Measurements from ENCODE around the gene ITPR3.
"Not testable (repeated sequence)": the region's sequence is repeated elsewhere in the genome, so short reads cannot be mapped to it uniquely, and the experiment has no call there.

The ITPR3 gene

DNA sequence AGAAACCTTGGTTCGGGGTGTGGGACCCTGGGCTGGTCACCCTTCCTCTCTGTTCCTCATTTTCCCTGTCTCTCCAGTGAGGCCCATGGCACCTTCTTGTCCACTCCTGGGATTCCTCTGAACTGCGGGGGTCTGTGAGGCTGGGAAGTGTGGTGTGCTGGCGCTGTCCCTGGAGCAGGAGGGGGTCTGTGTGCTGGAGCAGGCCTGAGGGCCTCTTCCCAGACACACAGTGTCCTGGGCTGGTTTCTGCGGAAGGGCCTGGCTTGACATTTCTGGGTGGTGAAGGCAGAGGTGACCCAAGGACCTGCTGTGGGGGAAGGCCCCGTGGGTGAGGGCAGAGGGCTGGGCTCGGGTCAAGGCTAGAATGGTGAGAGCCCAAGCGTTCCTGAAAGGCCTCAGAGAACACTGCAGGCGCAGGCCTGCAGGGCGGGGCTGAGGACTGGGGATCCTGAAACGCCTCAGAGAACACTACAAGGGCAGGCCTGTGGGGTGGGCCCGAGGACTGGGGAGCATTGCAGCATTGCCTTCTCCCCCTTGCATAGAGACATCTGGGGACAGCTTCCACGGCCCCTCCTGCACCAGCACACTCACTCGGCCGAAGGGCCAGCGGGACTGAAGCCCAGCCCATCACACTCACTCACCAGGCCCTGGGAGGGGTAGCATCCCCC, 30.5 kb upstream of the ITPR3 start:
- no peak for DNase-seq (ENCODE audit: low read depth in 2 of 3, low spot score in 2 of 3)

DNA sequence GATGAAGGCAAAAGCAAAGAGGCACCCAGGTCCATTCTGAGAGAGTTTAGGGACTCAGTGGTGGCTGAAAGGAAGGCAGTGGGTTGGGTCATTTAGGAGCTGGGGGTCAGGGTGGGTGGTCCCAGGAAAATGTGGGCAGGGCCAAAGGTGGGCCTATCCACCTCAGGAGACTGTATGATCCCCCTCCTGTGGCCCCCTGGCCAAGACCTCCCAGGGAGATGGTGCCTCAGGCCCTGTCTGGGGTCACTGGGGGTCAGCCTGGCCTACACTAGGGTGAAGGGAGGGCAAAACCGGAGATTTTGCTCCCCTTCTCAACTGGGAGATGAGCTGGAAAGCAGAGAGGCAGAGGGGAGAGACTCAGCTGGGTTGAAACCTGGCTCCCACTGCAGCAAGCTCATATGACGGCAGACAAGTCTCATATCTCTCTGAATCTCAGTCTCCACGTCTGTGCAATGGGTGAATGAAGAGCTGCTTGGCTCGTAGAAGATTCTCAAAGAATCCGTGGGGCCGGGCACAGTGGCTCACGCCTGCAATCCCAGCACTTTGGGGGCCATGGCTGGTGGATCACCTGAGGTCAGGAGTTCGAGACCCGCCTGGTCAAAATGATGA, 29.6 kb upstream of the ITPR3 start:
- no peak for DNase-seq (ENCODE audit: low read depth in 2 of 3, low spot score in 2 of 3)

DNA sequence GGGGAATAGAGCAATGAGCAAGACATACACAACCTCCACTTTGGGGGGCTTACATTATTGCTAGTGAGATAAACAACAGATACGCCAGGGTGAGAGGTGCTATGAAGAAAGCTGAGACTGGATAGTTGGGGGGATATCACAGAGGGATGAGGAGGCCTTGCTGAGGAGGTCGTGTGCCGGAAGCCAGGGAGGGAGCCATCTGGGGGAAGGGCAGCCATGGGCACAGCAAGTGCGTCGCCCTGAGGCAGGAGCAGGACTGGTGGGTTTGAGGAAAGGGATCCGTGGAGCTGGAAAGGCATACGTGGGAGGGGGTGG, 28.9 kb upstream of the ITPR3 start:
- DNase-seq (ENCODE audit: low read depth in 2 of 3, low spot score in 2 of 3), result no peak

DNA sequence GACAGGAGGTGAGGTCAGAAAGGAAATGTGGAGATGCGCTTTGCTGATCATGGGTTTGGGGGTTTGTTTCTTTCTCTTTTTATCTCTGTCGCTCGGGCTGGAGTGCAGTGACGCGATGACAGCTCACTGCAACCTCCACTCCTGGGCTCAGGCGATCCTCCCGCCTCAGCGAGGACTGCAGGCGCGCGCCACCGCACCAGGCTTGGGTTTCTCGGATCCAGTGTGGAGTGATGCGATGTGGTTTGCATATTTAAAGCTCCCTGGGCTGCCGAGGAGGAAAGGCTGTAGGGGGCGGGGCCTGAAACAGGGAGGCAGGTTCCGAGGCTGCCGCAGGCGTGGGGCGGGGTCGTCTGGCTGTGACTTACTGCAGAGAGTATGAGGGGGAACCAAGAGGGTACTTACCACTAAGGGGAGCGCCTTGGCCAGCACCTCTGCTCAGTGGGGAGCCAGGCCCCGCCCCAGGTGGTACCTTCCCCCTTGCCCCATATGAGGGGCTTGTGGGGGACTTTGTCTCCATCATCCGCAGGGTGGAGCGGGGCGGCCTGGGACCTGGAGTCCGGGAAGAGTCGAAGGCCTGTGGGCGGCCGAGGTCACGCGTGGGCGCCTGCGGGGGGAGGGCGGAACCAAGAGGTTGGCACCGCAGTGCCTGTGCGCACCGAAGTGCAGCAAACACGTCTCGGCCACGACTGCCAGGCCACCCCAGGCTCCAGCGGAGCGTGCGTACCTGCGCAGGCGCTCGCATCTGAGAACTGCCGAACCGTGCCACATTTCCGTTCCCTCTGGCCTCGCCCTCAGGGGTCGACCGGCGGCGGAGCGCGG, 28.3 kb upstream of the ITPR3 start:
- DNase-seq (ENCODE audit: low read depth in 2 of 3, low spot score in 2 of 3), result no peak

DNA sequence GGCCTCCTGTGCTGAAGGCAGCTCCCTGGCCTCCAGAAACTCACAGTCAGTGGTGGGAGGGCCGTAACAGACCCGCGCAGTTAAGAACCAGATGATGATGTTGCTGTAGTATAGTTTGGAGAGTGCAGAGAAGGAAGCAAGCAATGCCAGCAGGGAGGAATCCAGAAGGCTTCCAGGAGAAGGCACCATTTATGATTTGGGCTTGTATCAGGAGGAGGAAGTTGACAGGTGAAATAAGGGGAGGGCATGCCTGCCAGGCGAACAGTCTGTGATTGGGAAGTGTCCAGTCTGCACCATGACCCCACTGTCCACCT, 27.8 kb upstream of the ITPR3 start:
- no peak for DNase-seq (ENCODE audit: low read depth in 2 of 3, low spot score in 2 of 3)

DNA sequence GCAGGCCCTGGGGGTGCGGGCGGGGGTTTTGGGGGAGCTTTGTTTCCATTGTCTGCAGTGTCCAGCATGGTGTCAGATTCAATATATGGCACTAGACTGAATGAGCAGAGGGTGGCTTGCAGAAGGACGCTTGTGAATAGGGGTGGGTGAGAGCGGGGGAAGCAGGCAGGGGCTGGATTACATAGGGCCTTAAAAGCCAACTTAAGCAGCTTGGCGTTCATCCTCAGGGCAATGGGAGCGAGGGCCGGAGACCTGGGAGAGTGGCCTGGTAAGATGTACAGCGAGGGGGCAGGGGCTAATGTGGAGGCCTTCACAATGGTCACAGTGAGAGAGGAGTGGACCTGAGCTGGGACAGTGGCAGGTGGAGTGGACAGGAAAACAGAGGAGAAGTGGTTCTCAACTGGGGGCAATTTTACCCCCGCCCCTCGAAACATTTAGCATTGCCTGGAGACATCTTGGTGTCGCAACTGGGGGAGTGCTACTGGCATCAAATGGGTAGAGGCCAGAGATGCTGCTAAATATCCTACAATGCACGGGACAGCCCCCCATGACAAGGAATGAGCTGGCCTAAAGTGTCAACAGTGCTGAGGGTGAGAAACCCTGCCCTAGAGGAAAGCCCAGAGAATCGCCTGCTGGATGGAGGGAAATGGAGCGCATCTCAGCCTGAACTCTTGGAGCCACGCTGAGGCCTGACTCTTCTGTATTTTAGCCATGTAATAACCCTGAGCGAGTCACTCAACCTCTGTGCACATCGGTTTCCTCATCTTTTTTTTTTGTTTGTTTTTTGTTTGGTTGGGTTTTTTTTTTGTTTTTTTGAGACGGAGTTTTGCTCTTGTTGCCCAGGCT, 25.9 kb upstream of the ITPR3 start:
- DNase-seq (ENCODE audit: low read depth in 2 of 3, low spot score in 2 of 3), result no peak

DNA sequence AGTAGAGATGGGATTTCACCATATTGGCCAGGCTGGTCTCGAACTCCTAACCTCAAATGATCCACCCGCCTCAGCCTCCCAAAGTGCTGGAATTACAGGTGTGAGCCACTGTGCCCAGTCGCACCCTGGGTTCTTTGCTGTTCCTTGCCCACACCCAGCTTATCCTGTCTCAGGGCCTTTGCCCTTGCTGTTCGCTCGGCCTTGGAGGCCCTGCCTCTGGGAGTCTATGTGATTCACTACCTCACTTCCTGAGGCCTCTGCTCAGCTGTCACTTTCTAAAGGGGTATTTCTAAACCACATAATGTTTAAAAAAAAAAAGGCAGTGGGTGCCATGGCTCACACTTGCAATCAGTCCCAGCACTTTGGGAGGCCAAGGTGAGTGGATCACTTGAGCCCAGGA, 24.2 kb upstream of the ITPR3 start:
- not testable (repeated sequence) for DNase-seq (ENCODE audit: low read depth in 2 of 3, low spot score in 2 of 3)

DNA sequence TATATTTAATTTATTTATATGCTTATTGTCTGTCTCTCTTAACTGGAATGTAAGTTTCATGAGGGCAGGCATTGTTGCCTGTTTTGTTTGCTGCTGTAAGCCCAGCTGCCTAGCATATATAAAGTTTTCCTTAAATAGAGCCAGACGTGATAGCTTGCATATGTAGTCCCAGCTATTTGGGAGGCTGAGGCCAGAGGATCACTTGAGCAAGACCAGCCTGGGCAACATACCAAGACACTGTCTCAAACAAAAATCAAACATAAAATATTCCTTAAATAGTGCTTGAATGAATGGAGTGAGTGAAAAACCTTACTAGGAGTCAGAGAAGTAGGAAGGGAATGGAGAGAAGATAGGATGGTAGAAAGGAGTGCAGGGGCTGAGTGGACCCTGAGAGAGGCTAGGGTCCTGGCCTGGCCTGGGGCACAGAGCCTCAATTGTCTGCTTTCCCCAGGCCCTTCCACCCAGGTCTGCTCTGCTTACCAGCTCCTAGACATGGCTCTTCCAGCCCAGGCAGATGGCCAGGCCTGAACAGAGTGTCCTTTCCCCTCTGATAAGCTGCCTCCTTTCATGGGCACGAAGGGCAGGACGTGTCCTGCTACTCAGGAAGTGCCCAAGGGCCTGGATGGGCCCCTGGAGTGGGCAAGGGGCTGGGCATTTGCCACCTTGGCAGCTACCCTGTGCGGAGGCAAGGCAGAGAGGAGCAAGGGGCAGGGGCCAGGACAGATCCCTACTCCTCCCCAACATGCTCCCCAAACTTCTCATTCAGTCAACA, 23.4 kb upstream of the ITPR3 start:
- no peak for DNase-seq (ENCODE audit: low read depth in 2 of 3, low spot score in 2 of 3)

DNA sequence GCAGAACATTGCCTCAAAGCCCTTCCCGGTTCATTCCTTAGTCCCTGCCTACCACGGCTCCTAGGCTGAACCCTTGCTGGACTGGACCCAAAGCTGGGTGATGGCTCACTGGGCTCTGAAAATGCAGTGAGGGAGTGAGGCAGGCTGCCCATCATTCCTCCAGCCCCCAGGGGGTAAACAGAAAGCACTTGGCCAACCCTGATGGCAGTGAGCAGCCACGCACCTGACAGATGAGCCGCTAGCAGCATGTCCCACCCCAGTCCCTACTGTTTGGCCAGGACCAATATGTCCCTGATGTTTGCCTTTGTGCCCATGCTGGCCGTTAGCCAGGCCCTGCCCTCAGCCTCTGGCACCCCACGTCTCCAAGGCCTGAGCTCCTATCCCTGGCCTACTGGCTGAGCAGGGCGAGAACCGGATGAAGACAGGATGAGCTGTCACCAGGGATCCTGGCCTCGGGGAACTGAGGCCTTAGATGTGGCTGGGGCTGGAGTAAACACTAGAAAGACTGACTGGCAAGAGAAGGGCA, 21.6 kb upstream of the ITPR3 start:
- no peak for DNase-seq (ENCODE audit: low read depth in 2 of 3, low spot score in 2 of 3)

DNA sequence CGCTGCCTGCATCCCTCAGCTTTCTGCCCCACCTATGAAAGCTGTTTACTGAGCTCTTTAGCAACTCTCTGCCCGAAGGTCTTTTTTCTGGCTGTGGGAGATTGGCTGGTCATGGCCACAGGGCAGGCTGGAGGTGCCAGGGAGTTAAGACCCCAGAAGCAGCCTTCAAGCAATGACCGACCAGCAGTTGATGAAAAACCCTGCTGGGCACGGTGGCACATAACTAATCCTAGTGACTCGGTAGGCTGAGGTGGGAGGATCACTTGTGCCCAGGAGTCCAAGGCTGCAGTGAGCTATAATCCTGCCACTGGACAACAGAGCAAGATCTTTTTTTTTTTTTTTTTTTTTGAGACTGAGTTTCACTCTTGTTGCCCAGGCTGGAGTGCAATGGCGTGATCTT, 20.4 kb upstream of the ITPR3 start:
- DNase-seq (ENCODE audit: low read depth in 2 of 3, low spot score in 2 of 3), result no peak

DNA sequence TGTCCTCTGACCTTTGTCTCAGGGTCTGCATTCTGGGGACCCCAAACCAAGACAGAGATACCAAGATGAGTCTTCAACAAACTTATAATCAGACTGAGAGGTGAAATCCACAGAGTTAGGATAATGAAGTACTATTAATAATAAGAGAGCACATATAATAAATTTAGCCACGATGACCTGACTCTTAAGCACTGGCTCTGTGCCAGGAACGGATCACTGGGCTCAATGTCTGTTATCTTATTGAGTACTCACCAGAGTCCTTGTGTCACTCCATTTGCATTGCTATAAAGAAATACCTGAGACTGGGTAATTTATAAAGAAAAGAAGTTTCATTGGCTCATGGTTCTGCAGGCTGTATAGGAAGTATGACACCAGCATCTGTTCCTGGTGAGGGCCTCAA, 18.9 kb upstream of the ITPR3 start:
- DNase-seq (ENCODE audit: low read depth in 2 of 3, low spot score in 2 of 3), result no peak

DNA sequence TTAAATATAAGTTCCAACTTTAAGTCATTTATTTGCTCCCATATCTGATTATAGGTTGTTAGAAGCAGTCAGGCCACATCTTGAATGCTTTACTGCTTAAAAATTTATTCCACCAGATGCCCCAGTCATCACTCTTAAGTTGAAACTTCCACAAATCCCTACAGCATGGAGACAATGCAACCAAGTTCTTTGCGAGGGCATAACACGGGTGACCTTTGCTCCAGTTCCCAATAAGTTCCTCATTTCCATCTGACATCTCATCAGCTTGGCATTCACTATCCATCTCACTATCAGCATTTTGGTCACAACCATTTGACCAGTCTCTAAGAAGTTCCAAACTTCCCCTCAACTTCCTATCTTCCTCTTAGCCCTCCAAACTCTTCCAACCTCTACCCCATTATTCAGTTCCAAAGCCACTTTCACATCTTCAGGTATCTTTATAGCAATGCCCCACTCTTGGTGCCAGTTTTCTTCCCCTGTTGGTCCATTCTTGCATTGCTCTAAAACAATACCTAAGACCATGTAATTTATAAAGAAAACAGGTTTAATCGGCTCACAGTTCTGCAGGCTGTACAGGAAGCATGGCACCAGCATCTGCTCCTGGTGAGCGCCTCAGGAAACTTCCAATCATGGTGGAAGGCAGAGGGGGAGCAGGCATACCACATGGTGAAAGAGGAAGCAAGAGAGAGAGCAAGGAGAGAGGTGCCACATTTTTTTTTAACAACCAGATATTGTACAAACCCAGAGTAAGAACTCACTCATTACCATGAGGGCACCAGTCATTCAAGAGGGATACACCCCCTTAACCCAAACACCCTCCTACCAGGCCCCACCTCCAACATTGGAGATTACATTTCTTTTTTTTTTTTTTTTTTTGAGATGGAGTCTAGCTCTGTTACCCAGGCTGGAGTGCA, 15.9 kb upstream of the ITPR3 start:
- DNase-seq (ENCODE audit: low read depth in 2 of 3, low spot score in 2 of 3), result no peak

DNA sequence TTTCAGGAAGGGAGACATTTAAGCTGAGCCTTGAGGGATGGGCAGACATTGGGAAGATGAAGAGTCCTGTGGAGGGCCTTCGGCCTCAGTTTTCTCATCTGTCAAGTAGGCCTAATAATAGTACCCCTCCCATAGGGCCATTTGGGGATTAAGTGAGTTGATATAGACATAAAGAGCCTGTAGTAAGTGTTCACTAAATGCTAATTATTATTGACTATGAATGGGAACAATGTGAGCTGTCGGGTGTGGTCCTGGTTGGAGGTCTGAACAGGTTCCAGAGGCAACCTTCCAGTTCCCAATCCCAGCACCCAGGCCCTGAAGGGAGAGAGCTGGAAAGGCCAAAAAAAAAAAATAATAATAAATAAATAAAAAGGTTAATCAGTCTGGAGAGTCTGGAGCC, 14.5 kb upstream of the ITPR3 start:
- no peak for DNase-seq (ENCODE audit: low read depth in 2 of 3, low spot score in 2 of 3)

DNA sequence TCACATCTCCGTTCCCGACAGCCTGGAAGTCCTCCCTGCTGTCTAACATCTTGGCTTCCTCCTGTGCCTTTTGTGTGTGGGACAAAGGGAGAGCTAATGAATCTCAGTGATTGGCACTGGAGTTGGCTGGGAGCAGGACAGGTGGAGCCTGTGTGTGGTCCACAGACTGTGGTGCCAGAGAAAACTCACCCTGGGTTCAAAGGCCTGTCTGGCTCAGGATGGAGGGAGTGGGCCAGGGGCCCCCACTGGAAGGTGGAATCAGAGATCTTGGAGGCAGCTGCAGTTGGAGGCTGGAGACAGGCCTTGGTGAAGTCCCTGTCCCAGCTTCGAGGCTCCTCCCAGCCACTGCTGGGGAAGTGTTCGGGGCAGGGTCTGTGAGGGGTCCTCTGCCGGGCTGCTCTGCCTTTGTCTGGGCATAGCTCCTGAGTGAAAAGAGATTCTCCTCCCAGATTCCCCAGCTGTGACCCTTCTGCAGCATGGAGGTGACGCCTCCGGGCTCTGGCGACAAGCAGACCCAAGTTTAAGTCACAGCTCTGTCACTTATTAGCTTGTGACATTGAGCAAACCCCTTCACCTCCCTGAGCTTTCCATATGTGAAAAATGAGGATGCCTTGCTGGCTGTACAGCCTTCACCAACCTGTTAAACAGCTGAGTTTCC, 13.9 kb upstream of the ITPR3 start:
- no peak for DNase-seq (ENCODE audit: low read depth in 2 of 3, low spot score in 2 of 3)

DNA sequence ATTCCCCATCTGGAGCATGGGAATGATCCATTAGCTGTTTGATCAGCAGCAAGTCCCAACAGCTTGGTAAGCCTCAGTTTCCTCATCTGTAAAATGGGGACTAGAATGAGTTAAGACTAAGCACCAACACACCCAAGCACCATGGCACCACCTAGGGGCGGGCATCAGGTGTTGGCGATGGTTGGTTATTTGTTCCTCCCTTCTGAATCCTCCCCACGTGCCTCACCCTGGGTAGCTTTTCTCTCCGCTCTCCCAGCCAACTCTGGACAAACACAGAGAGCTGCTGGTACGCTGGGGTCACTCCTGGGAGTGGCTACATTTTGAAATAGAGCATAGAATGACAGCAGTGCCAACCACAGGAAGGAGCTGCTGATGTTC, 13.3 kb upstream of the ITPR3 start:
- DNase-seq (ENCODE audit: low read depth in 2 of 3, low spot score in 2 of 3), result no peak

DNA sequence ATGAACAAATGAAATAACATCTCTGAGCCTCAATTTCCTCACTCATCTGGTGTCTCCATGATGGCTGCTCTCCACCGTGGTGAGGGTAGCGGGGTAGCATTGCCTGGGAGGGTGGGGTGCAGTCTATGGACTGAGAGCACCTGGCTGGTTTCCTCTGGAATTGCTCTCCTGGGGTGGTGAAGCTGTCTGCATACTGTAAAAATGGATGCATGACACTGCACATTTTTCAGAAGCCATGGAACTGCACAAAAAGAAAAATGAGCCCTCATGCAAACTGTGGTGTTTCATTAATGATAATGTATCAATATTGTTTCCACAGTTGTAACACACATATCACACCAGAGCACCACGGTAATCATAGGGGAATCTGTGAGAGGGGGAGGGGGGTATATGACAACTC, 12.1 kb upstream of the ITPR3 start:
- no peak for DNase-seq (ENCODE audit: low read depth in 2 of 3, low spot score in 2 of 3)

DNA sequence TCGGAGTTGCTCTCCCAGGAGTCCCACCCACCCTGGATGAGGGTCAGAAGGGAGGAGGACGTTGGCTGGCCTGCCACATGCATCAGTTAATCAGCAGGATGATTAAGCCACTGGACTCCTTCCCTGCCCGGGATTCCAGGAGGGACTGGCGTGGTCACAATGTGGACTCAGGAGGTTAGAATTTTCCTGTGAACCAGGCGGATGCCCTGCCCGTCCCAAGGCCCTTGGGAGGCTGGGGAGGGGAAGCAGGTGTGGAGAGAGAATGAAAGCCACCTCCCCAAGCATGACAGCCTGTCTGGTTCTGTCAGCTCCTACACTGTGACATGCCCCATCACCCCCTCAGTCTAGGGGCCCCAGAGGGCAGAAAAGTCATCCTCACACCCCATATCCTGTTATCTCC, 11.6 kb upstream of the ITPR3 start:
- DNase-seq (ENCODE audit: low read depth in 2 of 3, low spot score in 2 of 3), result no peak

DNA sequence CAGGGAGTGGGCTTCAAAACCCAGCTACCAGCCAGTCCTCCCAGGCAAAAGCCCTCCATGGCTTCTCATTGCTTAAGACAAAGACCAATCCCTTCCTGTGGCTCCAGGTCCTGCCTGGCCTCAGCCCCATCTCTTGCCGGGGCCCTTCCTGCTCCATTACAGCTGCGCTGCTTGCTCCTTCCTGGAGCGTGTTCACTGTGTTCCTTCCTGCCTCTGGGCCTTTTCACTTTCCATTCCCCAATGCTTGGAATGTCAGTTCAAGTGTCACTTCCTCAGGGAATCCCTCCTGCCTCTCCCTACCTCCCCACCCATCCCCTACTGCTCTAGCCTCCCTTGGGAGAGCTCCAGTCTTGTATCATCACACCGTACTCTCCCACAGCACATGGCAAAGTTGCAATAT, 11.1 kb upstream of the ITPR3 start:
- DNase-seq (ENCODE audit: low read depth in 2 of 3, low spot score in 2 of 3), result no peak
